Measurements from ENCODE around the gene DDX25.

DNA sequence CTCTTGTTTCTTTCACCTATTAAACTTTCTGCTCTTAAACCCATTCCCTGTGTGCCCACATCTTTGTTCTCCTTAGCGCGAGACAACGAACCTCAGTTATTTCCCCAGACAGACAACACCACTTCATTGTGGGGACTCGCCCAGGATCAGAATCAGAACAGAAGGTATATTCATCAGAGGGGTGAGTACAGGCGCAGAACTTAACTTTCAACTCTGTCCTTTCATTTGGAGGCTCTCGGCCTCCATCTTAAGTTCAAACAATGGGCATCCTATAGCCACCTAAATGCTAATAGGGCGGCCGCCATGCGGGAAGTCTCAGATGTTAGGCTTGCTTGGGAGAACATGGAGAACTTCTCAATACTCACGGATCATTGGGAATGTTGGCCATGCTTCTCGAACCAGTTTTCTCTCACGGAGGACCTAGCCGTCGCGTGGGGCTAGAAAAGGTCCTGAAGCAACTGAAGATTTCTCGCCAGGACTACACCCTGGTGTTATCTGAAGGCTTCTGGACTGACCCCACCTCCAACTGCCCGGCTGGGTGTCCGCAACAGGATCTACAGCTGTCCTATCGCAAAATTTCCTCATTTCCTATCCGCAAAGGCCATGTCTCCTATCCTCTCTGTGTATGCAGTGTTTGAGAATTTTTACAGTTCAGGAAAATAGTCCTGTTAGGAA lies 30.3 kb upstream of the DDX25 start:
- TF ChIP-seq CTCF (IDR thresholded peaks at IDR 0.05) (no peak), EP300 (IDR thresholded peaks at IDR 0.05) (no peak), POLR2A (IDR thresholded peaks at IDR 0.05) (no peak)
